ENCODE data around the gene CBX5.
A peak's percentile ranks its signal among the peaks of the same experiment; 100 is the strongest.
"Not testable (repeated sequence)": the region's sequence is repeated elsewhere in the genome, so short reads cannot be mapped to it uniquely, and the experiment has no call there.

The CBX5 gene

GRCh38 chr12:54265364-54265812 is 14.5 kb downstream of the CBX5 start:
- no peak for DNase-seq (ENCODE audit: low read depth)

- DNase-seq (ENCODE audit: low read depth), result peak; percentile 63
These were observed 17.5 kb downstream of the CBX5 start for GRCh38 chr12:54262403-54262925.

- peak; percentile 48 for DNase-seq (ENCODE audit: low read depth)
These were observed 18.0 kb downstream of the CBX5 start for GRCh38 chr12:54261815-54262402.

GRCh38 chr12:54259194-54260011 is 20.5 kb downstream of the CBX5 start:
- DNase-seq (ENCODE audit: low read depth), result peak; percentile 84

- peak; percentile 35 for DNase-seq (ENCODE audit: low read depth)
These were observed 21.7 kb downstream of the CBX5 start for GRCh38 chr12:54258201-54258681.

GRCh38 chr12:54257332-54257731 is 22.6 kb downstream of the CBX5 start:
- no peak for DNase-seq (ENCODE audit: low read depth)

- no peak for DNase-seq (ENCODE audit: low read depth)
These were observed 26.7 kb downstream of the CBX5 start for GRCh38 chr12:54253240-54253639.

- DNase-seq (ENCODE audit: low read depth), result peak; percentile 53
These were observed 28.1 kb downstream of the CBX5 start for GRCh38 chr12:54251667-54252284.

- no peak for DNase-seq (ENCODE audit: low read depth)
These were observed 30.4 kb downstream of the CBX5 start for GRCh38 chr12:54249489-54249888.

GRCh38 chr12:54246011-54246641 is 33.8 kb downstream of the CBX5 start:
- no peak for DNase-seq (ENCODE audit: low read depth)

- DNase-seq (ENCODE audit: low read depth), result no peak
These were observed 38.8 kb downstream of the CBX5 start for GRCh38 chr12:54240971-54241588.

GRCh38 chr12:54240129-54240528 is 39.8 kb downstream of the CBX5 start:
- no peak for DNase-seq (ENCODE audit: low read depth)

- no peak for DNase-seq (ENCODE audit: low read depth)
These were observed 40.3 kb downstream of the CBX5 start for GRCh38 chr12:54239620-54240019.

GRCh38 chr12:54238531-54238930 is 41.4 kb downstream of the CBX5 start:
- DNase-seq (ENCODE audit: low read depth), result no peak

- peak; percentile 70 for DNase-seq (ENCODE audit: low read depth)
These were observed 47.1 kb downstream of the CBX5 start for GRCh38 chr12:54232790-54233189.

- DNase-seq (ENCODE audit: low read depth), result not testable (repeated sequence)
These were observed 48.7 kb downstream of the CBX5 start for GRCh38 chr12:54231269-54231668.

- DNase-seq (ENCODE audit: low read depth), result no peak
These were observed 49.4 kb downstream of the CBX5 start for GRCh38 chr12:54230555-54230954.

- peak; percentile 90 for DNase-seq (ENCODE audit: low read depth)
These were observed 50.2 kb downstream of the CBX5 start for GRCh38 chr12:54229624-54230212.

- DNase-seq (ENCODE audit: low read depth), result no peak
These were observed 51.5 kb downstream of the CBX5 start for GRCh38 chr12:54228471-54228870.

GRCh38 chr12:54227927-54228326 is 52.0 kb downstream of the CBX5 start:
- DNase-seq (ENCODE audit: low read depth), result not testable (repeated sequence)

GRCh38 chr12:54227376-54227775 is 52.5 kb downstream of the CBX5 start:
- no peak for DNase-seq (ENCODE audit: low read depth)

All from iris pigment epithelial cell (primary cell).